SK-N-SH treated with all-trans-retinoic acid at 6 μM for 48 hours (cell line): ENCODE data around the gene ADAMTS2.

Experiments
- ARNTL ChIP-seq: fragments of 450-650 bp; formaldehyde crosslinking; IDR thresholded peaks from 2 replicates; pipeline ENCODE4 v1.5.0; 2020; ENCODE audit warnings: low read depth, mild to moderate bottlenecking, moderate library complexity, borderline replicate concordance
- ESRRG ChIP-seq: fragments of 250-450 bp; sonication (Bioruptor Pico); IDR thresholded peaks from 2 replicates; pipeline ENCODE4 v1.6.1; 2021; ENCODE audit warnings: mild to moderate bottlenecking
- GLIS3 ChIP-seq: fragments of 250-450 bp; sonication (Bioruptor Pico); IDR thresholded peaks from 2 replicates; pipeline ENCODE4 v1.5.0; 2020; ENCODE audit warnings: mild to moderate bottlenecking, moderate library complexity
- ISL1 ChIP-seq: fragments of 250-450 bp; sonication (Bioruptor Pico); IDR thresholded peaks from 2 replicates; pipeline ENCODE4 v2.1.2; 2022; ENCODE audit warnings: mild to moderate bottlenecking, moderate library complexity
- PATZ1 ChIP-seq: fragments of 250-450 bp; sonication (Bioruptor Pico); IDR thresholded peaks from 2 replicates; pipeline ENCODE4 v1.8.0; 2020; ENCODE audit warnings: mild to moderate bottlenecking, moderate library complexity, borderline replicate concordance
- SNAI2 ChIP-seq: fragments of 250-450 bp; sonication (Bioruptor Pico); IDR thresholded peaks from 2 replicates; pipeline ENCODE4 v1.5.0; 2020; ENCODE audit warnings: mild to moderate bottlenecking, moderate library complexity
- ZC3H10 ChIP-seq: fragments of 250-450 bp; sonication (Bioruptor Pico); IDR thresholded peaks from 2 replicates; pipeline ENCODE4 v1.5.1; 2021; ENCODE audit warnings: mild to moderate bottlenecking, moderate library complexity
- ZFP3 ChIP-seq: fragments of 250-450 bp; sonication (Bioruptor Pico); IDR thresholded peaks from 2 replicates; pipeline ENCODE4 v1.5.0; 2020; ENCODE audit warnings: mild to moderate bottlenecking, moderate library complexity
- ZFP30 ChIP-seq: fragments of 450-650 bp; formaldehyde crosslinking; IDR thresholded peaks from 2 replicates; pipeline ENCODE4 v1.5.0; 2022; ENCODE audit warnings: mild to moderate bottlenecking, moderate library complexity
- ZNF565 ChIP-seq: fragments of 450-650 bp; formaldehyde crosslinking; conservative IDR thresholded peaks from 2 replicates; pipeline ENCODE4 v1.5.0; 2020; ENCODE audit warnings: low read depth, mild to moderate bottlenecking, moderate library complexity
- ZNF8 ChIP-seq: fragments of 450-650 bp; formaldehyde crosslinking; IDR thresholded peaks from 2 replicates; pipeline ENCODE4 v1.5.0; 2020; ENCODE audit warnings: mild to moderate bottlenecking, moderate library complexity
- TF ChIP-seq, protein P1 (sequence below): fragments of 250-450 bp; sonication (Bioruptor Pico); IDR thresholded peaks from 2 replicates; pipeline ENCODE4 v1.5.1; 2020; ENCODE audit warnings: low read depth, mild to moderate bottlenecking, moderate library complexity

DNA sequence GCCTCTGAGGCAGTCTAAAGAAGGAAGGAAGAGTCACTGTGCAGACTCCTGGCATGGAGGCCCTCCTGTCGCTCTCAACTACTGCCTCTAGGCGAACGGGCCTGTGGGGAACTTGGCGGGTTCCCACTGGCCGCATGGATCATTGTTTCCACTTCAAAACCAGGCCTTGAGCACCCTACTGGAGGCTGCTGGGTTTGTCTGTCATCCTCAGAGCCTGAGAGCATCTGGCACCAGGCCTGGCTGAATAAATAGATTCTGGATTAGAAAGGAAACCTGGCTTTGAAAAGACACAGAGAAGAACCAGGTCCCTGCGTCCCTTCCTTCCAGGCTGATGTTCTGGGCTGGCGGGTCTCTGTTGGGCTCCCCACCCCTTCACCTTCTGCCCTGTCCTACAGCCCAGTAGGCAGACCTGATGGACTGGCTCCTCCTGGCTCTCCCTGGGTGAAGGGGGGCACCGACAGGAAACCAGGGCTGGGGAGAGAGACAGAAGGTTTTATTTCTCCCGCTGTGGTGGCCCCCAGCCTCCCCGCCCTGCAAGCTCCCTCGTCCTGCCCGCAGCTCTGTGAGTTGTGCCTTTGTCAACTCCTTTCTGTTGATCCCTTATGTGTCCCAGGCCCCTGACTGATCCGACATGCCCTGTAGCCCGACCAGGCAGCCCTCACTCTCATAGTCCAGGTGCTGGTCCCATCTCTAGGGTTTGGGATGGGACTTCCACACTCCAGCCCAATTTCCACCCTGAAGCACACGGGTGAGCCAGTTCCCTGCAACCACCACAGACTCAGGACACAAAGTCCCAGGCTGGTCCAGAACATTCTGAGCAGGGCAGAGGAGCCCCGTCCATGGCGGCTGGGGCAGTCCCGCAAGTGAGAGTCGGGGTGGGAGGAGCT is 50.1 kb downstream of the ADAMTS2 start:
- TF ChIP-seq ISL1 (CRISPR knock-in tag) (no peak), ZFP30 (CRISPR knock-in tag) (no peak), GLIS3 (CRISPR knock-in tag) (no peak), PATZ1 (no peak), SNAI2 (CRISPR knock-in tag) (no peak), ZNF565 (CRISPR knock-in tag) (no peak), ZFP3 (no peak), ZNF8 (CRISPR knock-in tag) (no peak), ARNTL (CRISPR knock-in tag) (no peak), ZC3H10 (no peak), ESRRG (CRISPR knock-in tag) (no peak)
- TF ChIP-seq, protein P1, sequence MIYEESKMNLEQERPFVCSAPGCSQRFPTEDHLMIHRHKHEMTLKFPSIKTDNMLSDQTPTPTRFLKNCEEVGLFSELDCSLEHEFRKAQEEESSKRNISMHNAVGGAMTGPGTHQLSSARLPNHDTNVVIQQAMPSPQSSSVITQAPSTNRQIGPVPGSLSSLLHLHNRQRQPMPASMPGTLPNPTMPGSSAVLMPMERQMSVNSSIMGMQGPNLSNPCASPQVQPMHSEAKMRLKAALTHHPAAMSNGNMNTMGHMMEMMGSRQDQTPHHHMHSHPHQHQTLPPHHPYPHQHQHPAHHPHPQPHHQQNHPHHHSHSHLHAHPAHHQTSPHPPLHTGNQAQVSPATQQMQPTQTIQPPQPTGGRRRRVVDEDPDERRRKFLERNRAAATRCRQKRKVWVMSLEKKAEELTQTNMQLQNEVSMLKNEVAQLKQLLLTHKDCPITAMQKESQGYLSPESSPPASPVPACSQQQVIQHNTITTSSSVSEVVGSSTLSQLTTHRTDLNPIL (CRISPR knock-in tag): no peak
